ENCODE measurements around the gene LSM14B. TPM values are rescaled to one million over a fixed set of nuclear protein-coding genes. Genes with fewer than 3 reads are reported as not detected.

Gene LSM14B
- total and polyA plus RNA-seq, 8 donors: 0.58 to 27.2 (median 15.3) TPM

- Histone ChIP-seq H3K4me1 (peaks cover 16 to 42% (median 29%) of the 10 kb centered on the region in 4 donors), H3K4me3 (peak overlapping the region; percentile 87 to 99 (median 96)), H3K36me3 (peaks cover 26 to 42% (median 35%) of the 10 kb centered on the region in 4 donors), H3K27me3 (peaks cover 0 to 22% (median 10%) of the 10 kb centered on the region in 3 donors), H3K9me3 (no peaks in the 10 kb centered on the region), H3K27ac (peak overlapping the region; percentile 83 to 99 (median 94))
- 0 to 2% (median 1%) methylated on average over 19 to 77 of the region's 77 CpGs for WGBS, 5 donors
- DNase-seq: peak; percentile 63 to 85
- no peak for TF ChIP-seq CTCF (IDR thresholded peaks at IDR 0.05)
- peak in 1 of 3 donors; percentile 3 for TF ChIP-seq POLR2AphosphoS5 (IDR thresholded peaks at IDR 0.05)
- intact Hi-C loops (cut with DNase I; ENCODE audit: low total_unique reads): no loop called here
Observed at GRCh38 chr20:62122654-62123449, 577 bp downstream of the LSM14B start.

GRCh38 chr20:62123450-62124118 is 1.3 kb downstream of the LSM14B start:
- no peaks in the 10 kb centered on the region for H3K9me3 ChIP-seq
- H3K36me3 ChIP-seq: peaks cover 33 to 49% (median 42%) of the 10 kb centered on the region in 4 donors
- peaks cover 16 to 42% (median 29%) of the 10 kb centered on the region in 4 donors for H3K4me1 ChIP-seq
- TF ChIP-seq POLR2AphosphoS5 (IDR thresholded peaks at IDR 0.05) (no peak), POLR2A (IDR thresholded peaks at IDR 0.05) (no peak), EP300 (IDR thresholded peaks at IDR 0.05) (no peak), CTCF (IDR thresholded peaks at IDR 0.05) (no peak)
- peak overlapping the region; percentile 87 to 99 (median 96) for H3K4me3 ChIP-seq
- intact Hi-C loops (cut with DNase I; ENCODE audit: low total_unique reads): no loop called here
- 16 to 25% (median 22%) methylated on average over 16 to 19 of the region's 19 CpGs for WGBS, 5 donors
- DNase-seq: peak in 1 of 2 donors; percentile 33
- peak overlapping the region; percentile 83 to 99 (median 94) for H3K27ac ChIP-seq
- peaks cover 0 to 15% (median 2%) of the 10 kb centered on the region in 3 donors for H3K27me3 ChIP-seq

DNA sequence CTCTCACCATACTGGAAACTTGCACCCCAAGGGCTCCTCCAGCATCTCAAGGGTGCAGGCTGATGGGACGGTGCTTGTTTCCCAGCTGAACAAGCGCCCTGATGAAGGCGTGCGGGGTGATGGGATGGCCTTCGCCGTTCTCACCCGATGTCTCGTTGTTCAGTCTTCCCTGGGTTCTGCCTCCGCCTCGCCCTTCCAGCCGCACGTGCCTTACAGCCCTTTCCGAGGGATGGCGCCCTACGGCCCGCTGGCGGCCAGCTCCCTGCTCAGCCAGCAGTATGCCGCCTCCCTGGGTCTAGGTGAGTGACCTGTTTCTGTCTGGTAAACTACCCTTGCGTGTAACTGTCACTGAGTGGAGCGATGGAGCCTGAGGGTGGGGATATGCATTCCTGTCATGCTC is 3.9 kb downstream of the LSM14B start:
- no peak for TF ChIP-seq EP300 (IDR thresholded peaks at IDR 0.05)
- TF ChIP-seq POLR2A (IDR thresholded peaks at IDR 0.05): no peak
- no peak for TF ChIP-seq CTCF (IDR thresholded peaks at IDR 0.05)
- TF ChIP-seq POLR2AphosphoS5 (IDR thresholded peaks at IDR 0.05): no peak
- H3K36me3 ChIP-seq: peaks cover 57 to 75% (median 68%) of the 10 kb centered on the region in 4 donors

GRCh38 chr20:62127799-62128198 is 5.5 kb downstream of the LSM14B start:
- peaks cover 13 to 46% (median 22%) of the 10 kb centered on the region in 4 donors for H3K4me1 ChIP-seq
- no peaks in the 10 kb centered on the region for H3K27me3 ChIP-seq
- 80 to 91% (median 85%) methylated on average over 6 of the region's 6 CpGs for WGBS, 5 donors
- no peak overlapping the region for H3K4me3 ChIP-seq
- peaks cover 73 to 91% (median 84%) of the 10 kb centered on the region in 4 donors for H3K36me3 ChIP-seq
- intact Hi-C loops (cut with DNase I; ENCODE audit: low total_unique reads): no loop called here
- H3K27ac ChIP-seq: no peak overlapping the region
- no peaks in the 10 kb centered on the region for H3K9me3 ChIP-seq
- TF ChIP-seq POLR2AphosphoS5 (IDR thresholded peaks at IDR 0.05): no peak
- TF ChIP-seq POLR2A (IDR thresholded peaks at IDR 0.05): no peak
- no peak for TF ChIP-seq CTCF (IDR thresholded peaks at IDR 0.05)
- TF ChIP-seq EP300 (IDR thresholded peaks at IDR 0.05): no peak
- no peak for DNase-seq

More for the DNA sequence above, 3.9 kb downstream of the LSM14B start:
- Histone ChIP-seq H3K4me3 (no peak overlapping the region), H3K9me3 (no peaks in the 10 kb centered on the region), H3K27me3 (no peaks in the 10 kb centered on the region), H3K4me1 (peaks cover 15 to 38% (median 22%) of the 10 kb centered on the region in 4 donors), H3K27ac (no peak overlapping the region)
- WGBS, 5 donors: 90 to 95% (median 94%) methylated on average over 20 of the region's 20 CpGs
- intact Hi-C loops (cut with DNase I; ENCODE audit: low total_unique reads): no loop called here
- no peak for DNase-seq
